Bronchial epithelial cell (primary cell): Measurements from ENCODE around the gene CCDC197. TPM values are rescaled to one million over a fixed set of nuclear protein-coding genes. Genes with fewer than 3 reads are reported as not detected.

Experiments
- DNase-seq: peaks from one replicate; pipeline ENCODE4 v3.0.0-alpha.2; 2010; ENCODE audit warnings: low read depth
- FAIRE-seq: peaks from 2 replicates; lab custom pipeline; 2011; peaks lifted over from hg19 to GRCh38; lab: Jason Lieb, UNC
- H3K27me3 ChIP-seq: 2 replicates; pipeline ENCODE4 v1.5.1; 2011; ENCODE audit warnings: low read length; ENCODE audit not compliant: control insufficient read depth, insufficient read depth
- H3K36me3 ChIP-seq: 2 replicates; pipeline ENCODE4 v1.5.1; 2011; ENCODE audit warnings: low read length; ENCODE audit not compliant: control insufficient read depth, insufficient read depth
- H3K4me3 ChIP-seq: 2 replicates; pipeline ENCODE4 v1.5.1; 2011; ENCODE audit warnings: mild to moderate bottlenecking, low read depth, low read length, control low read depth
- total RNA-seq: library from RNA; depleted of rRNA; stranded (reverse); fragments of >200 nt; gene quantifications from 2 replicates; pipeline ENCODE4 v1.2.1, GENCODE V29; 2014
- TF ChIP-seq, protein P1 (sequence below): IDR thresholded peaks from 2 replicates; pipeline ENCODE4 v1.5.1; 2011; ENCODE audit warnings: mild to moderate bottlenecking, moderate library complexity, low read length, control low read depth, inconsistent platforms; ENCODE audit not compliant: insufficient read depth, severe bottlenecking

CCDC197 gene
- total RNA-seq, 1 donor from 2014 or later, result not detected

DNA sequence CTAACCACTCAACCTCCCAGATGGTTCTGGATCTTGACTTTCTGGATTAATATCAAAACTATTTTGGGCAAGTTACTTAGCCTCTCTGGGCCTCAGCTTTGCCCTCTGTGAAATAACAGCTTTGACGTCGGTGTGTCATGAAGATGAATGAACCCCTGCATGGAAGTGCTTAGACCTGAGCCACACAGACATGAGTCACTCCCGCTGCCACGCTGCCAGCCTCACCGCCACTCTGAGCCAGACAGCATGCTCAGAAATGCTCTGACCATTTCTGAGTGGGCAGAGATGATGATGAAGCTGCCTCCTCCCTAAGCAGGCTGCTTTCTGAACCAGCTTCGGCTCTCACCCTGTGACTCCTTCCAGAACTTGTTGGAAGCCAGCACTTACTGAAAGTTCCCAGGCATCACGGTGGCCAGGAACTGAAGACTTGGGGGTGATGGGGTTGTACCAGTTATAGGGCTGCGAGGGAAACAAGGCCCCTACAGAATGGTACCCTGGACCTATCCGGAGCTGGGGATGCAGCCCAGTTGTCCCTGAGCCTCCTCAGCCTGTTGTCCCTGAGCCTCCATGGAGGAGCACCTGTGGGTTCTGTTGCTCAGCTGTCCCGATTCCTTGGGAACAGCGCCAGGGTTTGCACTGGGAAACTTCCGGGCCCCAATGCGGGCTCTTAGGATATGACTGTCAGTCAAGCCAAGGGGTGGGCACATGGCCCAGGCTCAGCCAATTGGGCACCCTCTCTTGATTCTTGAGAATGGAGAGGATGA lies 2.0 kb upstream of the CCDC197 start:
- Histone ChIP-seq H3K4me3 (no peak overlapping the region), H3K27me3 (peaks cover 2% of the 10 kb centered on the region), H3K36me3 (no peaks in the 10 kb centered on the region)
- FAIRE-seq (no peak), DNase-seq (peak; percentile 94)
- TF ChIP-seq, protein P1, sequence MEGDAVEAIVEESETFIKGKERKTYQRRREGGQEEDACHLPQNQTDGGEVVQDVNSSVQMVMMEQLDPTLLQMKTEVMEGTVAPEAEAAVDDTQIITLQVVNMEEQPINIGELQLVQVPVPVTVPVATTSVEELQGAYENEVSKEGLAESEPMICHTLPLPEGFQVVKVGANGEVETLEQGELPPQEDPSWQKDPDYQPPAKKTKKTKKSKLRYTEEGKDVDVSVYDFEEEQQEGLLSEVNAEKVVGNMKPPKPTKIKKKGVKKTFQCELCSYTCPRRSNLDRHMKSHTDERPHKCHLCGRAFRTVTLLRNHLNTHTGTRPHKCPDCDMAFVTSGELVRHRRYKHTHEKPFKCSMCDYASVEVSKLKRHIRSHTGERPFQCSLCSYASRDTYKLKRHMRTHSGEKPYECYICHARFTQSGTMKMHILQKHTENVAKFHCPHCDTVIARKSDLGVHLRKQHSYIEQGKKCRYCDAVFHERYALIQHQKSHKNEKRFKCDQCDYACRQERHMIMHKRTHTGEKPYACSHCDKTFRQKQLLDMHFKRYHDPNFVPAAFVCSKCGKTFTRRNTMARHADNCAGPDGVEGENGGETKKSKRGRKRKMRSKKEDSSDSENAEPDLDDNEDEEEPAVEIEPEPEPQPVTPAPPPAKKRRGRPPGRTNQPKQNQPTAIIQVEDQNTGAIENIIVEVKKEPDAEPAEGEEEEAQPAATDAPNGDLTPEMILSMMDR, result no peak

DNA sequence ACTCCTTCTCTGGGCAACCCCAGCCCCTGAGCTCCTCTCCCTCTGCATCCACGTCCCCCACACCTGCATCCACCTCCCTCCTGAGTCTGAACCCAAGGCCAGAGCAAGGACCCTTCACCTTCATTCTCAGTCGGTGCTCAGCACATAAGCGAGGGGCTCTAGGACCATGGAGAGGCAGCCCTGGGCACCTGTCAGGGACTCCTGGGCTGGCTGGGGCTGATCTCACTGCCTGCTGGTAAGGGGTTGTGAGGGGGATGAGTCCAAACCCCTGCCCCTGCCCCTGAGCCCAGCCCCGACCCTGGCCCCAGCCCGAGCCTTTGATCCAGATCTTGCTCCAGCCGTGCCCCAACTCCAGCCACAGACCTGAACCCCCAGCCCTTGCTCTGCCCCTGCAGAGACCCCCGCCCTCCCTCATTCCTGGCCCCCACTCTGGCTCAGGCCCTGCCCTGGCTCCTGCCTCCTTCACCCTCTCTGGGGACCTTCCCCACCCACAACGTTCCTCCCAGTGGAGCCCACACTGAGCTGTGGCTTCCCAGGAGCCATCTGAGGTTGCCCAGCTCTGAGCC lies 888 bp upstream of the CCDC197 start:
- DNase-seq (no peak), FAIRE-seq (no peak)
- Histone ChIP-seq H3K36me3 (no peaks in the 10 kb centered on the region), H3K4me3 (no peak overlapping the region), H3K27me3 (peaks cover 2% of the 10 kb centered on the region)
- TF ChIP-seq, protein P1, result no peak

DNA sequence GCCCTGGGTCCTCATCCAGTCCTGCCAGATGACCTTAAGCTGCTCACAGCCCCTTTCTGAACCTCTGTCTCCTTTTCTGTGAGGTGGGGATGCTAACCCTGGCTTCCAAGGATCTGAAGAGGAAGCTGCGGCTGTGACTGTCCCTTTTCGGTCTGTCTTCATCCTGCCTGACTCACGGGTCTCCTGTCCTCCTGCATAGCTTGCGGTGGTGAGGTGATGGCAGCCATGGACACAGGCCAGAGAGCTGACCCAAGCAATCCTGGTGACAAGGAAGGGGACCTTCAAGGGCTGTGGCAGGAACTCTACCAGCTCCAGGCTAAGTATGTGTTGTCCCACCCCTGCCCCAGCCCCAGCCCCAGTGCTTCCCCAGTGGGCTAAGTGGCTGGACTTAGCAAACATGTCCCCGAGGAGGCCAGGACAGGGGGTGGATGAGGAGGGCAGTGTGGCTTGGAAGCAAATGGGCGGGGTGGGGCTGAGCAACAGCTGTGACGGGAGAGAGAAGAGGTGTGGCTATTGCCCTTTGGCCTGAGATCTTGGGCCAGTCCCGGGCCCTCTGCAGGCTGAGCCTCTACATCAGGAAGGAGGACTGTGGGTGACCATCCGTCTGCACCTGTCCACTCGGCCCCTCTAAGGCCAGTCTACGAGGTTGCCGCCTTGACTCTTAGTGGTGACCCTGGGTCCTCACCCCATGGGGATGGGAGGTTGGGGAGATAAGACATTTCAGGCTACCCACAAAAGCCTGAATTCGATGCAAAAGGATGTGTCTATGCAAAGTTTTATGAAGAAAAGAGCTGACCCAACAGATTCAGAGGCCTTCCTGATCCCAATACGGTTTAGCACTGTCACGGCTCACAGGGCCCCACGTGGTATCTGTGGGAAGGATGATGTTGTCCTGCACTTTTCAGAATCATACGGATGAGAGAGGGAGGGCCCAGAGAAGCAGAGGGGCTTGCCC lies 1.1 kb downstream of the CCDC197 start:
- Histone ChIP-seq H3K4me3 (no peak overlapping the region), H3K27me3 (peaks cover 2% of the 10 kb centered on the region), H3K36me3 (no peaks in the 10 kb centered on the region)
- no peak for DNase-seq
- TF ChIP-seq, protein P1, result no peak
- FAIRE-seq, result no peak

DNA sequence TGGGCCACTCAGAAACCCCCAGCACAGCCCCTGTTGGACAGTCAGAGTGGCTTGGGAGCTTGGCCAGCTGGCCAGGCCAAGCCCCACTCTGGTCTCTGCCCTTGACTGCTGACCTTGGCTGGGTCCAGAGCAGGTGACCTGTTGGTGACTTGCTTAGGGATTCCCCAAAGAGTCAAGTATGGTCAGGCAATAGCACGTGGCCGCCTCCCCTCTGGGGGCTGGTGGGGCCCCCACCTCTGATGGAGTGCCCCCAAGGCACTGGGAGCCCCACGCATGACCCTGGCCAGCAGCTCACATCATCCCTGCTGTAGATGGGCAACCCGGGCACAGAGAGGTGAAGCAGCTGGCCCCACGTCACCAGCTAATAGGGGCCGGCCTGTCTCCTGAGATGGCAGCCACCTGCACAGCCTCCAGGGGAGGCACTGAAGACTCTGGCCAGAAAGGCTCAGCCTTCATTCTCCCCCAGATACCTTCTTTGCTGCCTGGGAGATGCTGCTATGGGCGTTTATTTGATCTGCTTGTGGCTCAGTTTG lies 1.8 kb downstream of the CCDC197 start:
- Histone ChIP-seq H3K4me3 (no peak overlapping the region), H3K36me3 (no peaks in the 10 kb centered on the region), H3K27me3 (peaks cover 2% of the 10 kb centered on the region)
- no peak for FAIRE-seq
- DNase-seq, result no peak
- TF ChIP-seq, protein P1, result no peak

DNA sequence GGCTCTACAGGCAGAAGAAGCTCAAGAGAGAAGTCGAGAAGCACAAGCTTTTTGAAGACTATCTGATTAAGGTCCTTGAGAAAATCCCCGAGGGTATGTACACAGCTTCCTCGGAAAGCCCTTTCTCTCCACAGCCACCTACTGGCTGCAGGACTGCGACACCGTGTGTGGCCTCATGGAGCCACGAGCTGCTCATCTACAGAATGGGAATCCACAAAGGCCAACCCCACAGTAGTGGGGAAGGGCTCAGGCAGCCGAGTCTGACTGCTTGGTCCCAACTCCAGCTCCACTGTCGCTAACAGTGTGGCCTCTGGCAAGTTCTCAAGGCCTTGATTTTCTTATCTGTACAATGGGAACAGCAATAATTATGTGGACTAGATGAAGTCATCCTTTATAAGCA lies 2.5 kb downstream of the CCDC197 start:
- Histone ChIP-seq H3K36me3 (no peaks in the 10 kb centered on the region), H3K27me3 (peaks cover 2% of the 10 kb centered on the region), H3K4me3 (no peak overlapping the region)
- FAIRE-seq (no peak), DNase-seq (no peak)
- TF ChIP-seq, protein P1, result no peak
